HG03064 (cell line): ENCODE measurements around the gene KIF21B.

ENCODE experiments used
- ATAC-seq: cut with Tn5 transposase; IDR thresholded peaks from one replicate; pipeline ENCODE4 v1.9.1; 2021; ENCODE audit warnings: low read depth; ENCODE audit not compliant: unreplicated experiment

Gene KIF21B

GRCh38 chr1:201001962-201002361 is 21.6 kb downstream of the KIF21B start:
- ATAC-seq, result no peak

GRCh38 chr1:201000391-201000790 is 23.1 kb downstream of the KIF21B start:
- no peak for ATAC-seq

- ATAC-seq, result no peak
Measured at GRCh38 chr1:200999667-201000066, 23.8 kb downstream of the KIF21B start.

GRCh38 chr1:200998323-200998722 is 25.2 kb downstream of the KIF21B start:
- ATAC-seq, result no peak

- ATAC-seq, result no peak
Measured at GRCh38 chr1:200992382-200993048, 31.0 kb downstream of the KIF21B start.

GRCh38 chr1:200991097-200991614 is 32.4 kb downstream of the KIF21B start:
- ATAC-seq, result no peak

GRCh38 chr1:200990114-200990513 is 33.4 kb downstream of the KIF21B start:
- ATAC-seq, result no peak

- no peak for ATAC-seq
Measured at GRCh38 chr1:200989337-200989736, 34.2 kb downstream of the KIF21B start.

GRCh38 chr1:200988693-200989092 is 34.8 kb downstream of the KIF21B start:
- ATAC-seq, result no peak

- no peak for ATAC-seq
Measured at GRCh38 chr1:200985481-200985880, 38.0 kb downstream of the KIF21B start.

- no peak for ATAC-seq
Measured at GRCh38 chr1:200983035-200983561, 40.4 kb downstream of the KIF21B start.

GRCh38 chr1:200982071-200982945 is 41.2 kb downstream of the KIF21B start:
- ATAC-seq, result no peak

GRCh38 chr1:200981278-200981677 is 42.2 kb downstream of the KIF21B start:
- ATAC-seq, result no peak

- no peak for ATAC-seq
Measured at GRCh38 chr1:200980873-200981272, 42.6 kb downstream of the KIF21B start.

GRCh38 chr1:200980452-200980772 is 43.1 kb downstream of the KIF21B start:
- ATAC-seq, result no peak

- ATAC-seq, result no peak
Measured at GRCh38 chr1:200979574-200980451, 43.7 kb downstream of the KIF21B start.

GRCh38 chr1:200977071-200977754 is 46.3 kb downstream of the KIF21B start:
- no peak for ATAC-seq

- no peak for ATAC-seq
Measured at GRCh38 chr1:200976634-200977033, 46.9 kb downstream of the KIF21B start.

- ATAC-seq, result no peak
Measured at GRCh38 chr1:200975458-200975857, 48.1 kb downstream of the KIF21B start.

- no peak for ATAC-seq
Measured at GRCh38 chr1:200974711-200975110, 48.8 kb downstream of the KIF21B start.
